Osteoblast (primary cell): Measurements from ENCODE around the gene TC2N. TPM values are rescaled to one million over a fixed set of nuclear protein-coding genes. Genes with fewer than 3 reads are reported as not detected.

Source experiments
- DNase-seq: peaks from one replicate; pipeline ENCODE4 v3.0.0; 2011; ENCODE audit warnings: low spot score, mixed read lengths; ENCODE audit not compliant: insufficient read length; ENCODE audit errors: missing footprints
- H2AFZ ChIP-seq: 2 replicates; pipeline ENCODE4 v1.6.0; 2011; ENCODE audit warnings: mild to moderate bottlenecking, low read length
- H3K27ac ChIP-seq: 2 replicates; pipeline ENCODE4 v1.5.1; 2011; ENCODE audit warnings: mild to moderate bottlenecking, low read depth, low read length, moderate library complexity
- H3K27me3 ChIP-seq: 2 replicates; pipeline ENCODE4 v1.6.0; 2012; ENCODE audit warnings: mild to moderate bottlenecking, control low read depth, inconsistent platforms, low read length, moderate library complexity; ENCODE audit not compliant: insufficient read depth
- H3K36me3 ChIP-seq: 2 replicates; pipeline ENCODE4 v1.5.1; 2011; ENCODE audit warnings: mild to moderate bottlenecking, low read length, control low read depth, moderate library complexity; ENCODE audit not compliant: insufficient read depth
- H3K4me1 ChIP-seq: 2 replicates; pipeline ENCODE4 v1.5.1; 2011; ENCODE audit warnings: mild to moderate bottlenecking, low read length, control low read depth, moderate library complexity; ENCODE audit not compliant: insufficient read depth
- H3K4me2 ChIP-seq: 2 replicates; pipeline ENCODE4 v1.6.0; 2011; ENCODE audit warnings: mild to moderate bottlenecking, low read length; ENCODE audit not compliant: insufficient read depth
- H3K4me3 ChIP-seq: fragments of 200-600 bp; sonication (generic); 3 replicates; pipeline ENCODE4 v1.5.1; 2012; ENCODE audit warnings: mild to moderate bottlenecking, low read length, inconsistent platforms; ENCODE audit not compliant: insufficient read depth
- H3K79me2 ChIP-seq: 2 replicates; pipeline ENCODE4 v1.6.0; 2012; ENCODE audit warnings: mild to moderate bottlenecking, low read length, control low read depth, inconsistent platforms; ENCODE audit not compliant: insufficient read depth
- H3K9me3 ChIP-seq: 2 replicates; pipeline ENCODE4 v1.5.1; 2011; ENCODE audit warnings: low read depth, low read length, control low read depth
- H4K20me1 ChIP-seq: 2 replicates; pipeline ENCODE4 v1.6.0; 2012; ENCODE audit warnings: mild to moderate bottlenecking, low read length, control low read depth; ENCODE audit not compliant: insufficient read depth
- total RNA-seq: library from RNA; depleted of rRNA; stranded (reverse); fragments of >200 nt; gene quantifications from 2 replicates; pipeline ENCODE4 v1.2.3, GENCODE V29; 2012
- TF ChIP-seq, protein P1 (sequence below): IDR thresholded peaks from 2 replicates; pipeline ENCODE4 v1.5.1; 2011; ENCODE audit warnings: mild to moderate bottlenecking, low read depth, low read length, moderate library complexity; ENCODE audit errors: extremely low read depth

The TC2N gene
- total RNA-seq, 1 donor, result under 0.01 TPM

DNA sequence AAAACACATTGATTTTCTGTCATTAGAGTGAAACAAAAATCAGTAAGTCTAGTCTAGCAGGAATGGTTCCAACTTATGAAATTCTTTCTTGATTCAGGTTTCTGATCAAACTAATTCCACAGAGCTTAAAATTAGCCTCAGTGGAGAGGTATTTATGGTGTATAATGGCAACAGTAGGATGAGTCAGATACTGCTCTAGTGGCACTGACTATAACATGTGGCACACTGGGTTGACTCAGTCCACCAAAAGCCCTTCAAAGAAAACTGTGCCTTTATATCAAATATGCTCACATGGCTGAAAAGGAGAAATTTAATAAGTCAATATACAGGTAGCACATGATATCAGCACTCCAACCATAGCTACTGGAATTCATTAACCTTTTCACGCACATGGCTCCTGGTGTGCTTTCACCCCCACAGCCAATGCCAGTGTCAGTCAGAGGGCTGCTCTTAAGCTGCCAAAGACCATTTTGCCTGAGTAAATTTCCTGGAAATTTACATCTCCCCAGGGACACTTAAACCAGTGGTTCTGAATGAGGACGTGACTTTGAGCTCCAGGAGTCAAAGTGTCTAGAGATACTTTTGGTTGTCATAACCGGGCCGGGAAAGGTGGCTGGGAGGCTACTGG is 113.7 kb downstream of the TC2N start:
- no peak overlapping the region for H3K27ac ChIP-seq
- TF ChIP-seq, protein P1, sequence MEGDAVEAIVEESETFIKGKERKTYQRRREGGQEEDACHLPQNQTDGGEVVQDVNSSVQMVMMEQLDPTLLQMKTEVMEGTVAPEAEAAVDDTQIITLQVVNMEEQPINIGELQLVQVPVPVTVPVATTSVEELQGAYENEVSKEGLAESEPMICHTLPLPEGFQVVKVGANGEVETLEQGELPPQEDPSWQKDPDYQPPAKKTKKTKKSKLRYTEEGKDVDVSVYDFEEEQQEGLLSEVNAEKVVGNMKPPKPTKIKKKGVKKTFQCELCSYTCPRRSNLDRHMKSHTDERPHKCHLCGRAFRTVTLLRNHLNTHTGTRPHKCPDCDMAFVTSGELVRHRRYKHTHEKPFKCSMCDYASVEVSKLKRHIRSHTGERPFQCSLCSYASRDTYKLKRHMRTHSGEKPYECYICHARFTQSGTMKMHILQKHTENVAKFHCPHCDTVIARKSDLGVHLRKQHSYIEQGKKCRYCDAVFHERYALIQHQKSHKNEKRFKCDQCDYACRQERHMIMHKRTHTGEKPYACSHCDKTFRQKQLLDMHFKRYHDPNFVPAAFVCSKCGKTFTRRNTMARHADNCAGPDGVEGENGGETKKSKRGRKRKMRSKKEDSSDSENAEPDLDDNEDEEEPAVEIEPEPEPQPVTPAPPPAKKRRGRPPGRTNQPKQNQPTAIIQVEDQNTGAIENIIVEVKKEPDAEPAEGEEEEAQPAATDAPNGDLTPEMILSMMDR, result no peak
- no peaks in the 10 kb centered on the region for H3K27me3 ChIP-seq
- no peaks in the 10 kb centered on the region for H3K36me3 ChIP-seq
- no peak overlapping the region for H2AFZ ChIP-seq
- H3K4me1 ChIP-seq, result no peaks in the 10 kb centered on the region
- H3K9me3 ChIP-seq, result no peaks in the 10 kb centered on the region
- no peak for DNase-seq
- no peak overlapping the region for H3K4me2 ChIP-seq
- H3K4me3 ChIP-seq, result no peak overlapping the region
- no peaks in the 10 kb centered on the region for H3K79me2 ChIP-seq
- H4K20me1 ChIP-seq, result no peaks in the 10 kb centered on the region

DNA sequence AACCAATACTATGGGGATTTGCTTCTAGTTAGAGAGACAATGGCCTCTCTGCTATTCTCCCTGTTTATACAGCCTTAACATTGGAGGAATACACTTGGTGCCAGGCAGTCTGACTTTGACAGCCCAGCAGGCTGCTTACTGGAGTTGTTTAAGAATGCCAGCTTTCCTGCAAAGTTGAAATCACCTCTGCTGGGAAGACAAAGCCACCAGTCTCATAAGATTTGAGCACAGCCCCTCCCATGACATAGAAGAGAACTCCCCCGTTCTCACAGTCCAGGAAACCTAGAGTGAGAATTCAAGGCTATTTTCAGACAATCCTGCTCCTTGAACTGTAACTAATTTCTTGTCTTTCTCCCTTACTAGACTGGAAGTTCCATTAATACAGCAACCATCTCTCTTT is 114.4 kb downstream of the TC2N start:
- no peak overlapping the region for H3K27ac ChIP-seq
- no peaks in the 10 kb centered on the region for H3K36me3 ChIP-seq
- H3K4me1 ChIP-seq, result no peaks in the 10 kb centered on the region
- no peak overlapping the region for H3K4me2 ChIP-seq
- no peak overlapping the region for H3K4me3 ChIP-seq
- TF ChIP-seq, protein P1, result no peak
- no peak overlapping the region for H2AFZ ChIP-seq
- no peaks in the 10 kb centered on the region for H4K20me1 ChIP-seq
- H3K9me3 ChIP-seq, result no peaks in the 10 kb centered on the region
- DNase-seq, result no peak
- H3K27me3 ChIP-seq, result no peaks in the 10 kb centered on the region
- H3K79me2 ChIP-seq, result no peaks in the 10 kb centered on the region

DNA sequence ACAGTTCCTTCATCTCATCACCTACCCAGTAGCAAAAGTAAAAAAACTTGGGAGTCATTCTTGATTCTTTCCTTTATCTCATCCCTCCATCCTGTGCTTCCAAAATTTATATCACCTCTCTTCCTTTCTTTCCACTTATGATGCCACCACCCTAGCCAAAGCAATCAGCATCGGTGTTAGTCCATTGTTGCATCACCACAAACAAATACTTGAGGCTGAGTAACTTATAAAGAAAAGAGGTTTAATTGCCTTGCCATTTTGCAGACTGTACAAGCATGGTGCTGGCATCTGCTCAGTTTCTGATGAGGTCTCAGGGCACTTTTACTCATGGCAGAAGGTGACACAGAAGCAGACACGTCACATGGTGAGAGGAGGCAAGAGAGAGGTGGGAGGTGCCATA is 115.6 kb downstream of the TC2N start:
- no peak overlapping the region for H3K4me2 ChIP-seq
- no peak overlapping the region for H2AFZ ChIP-seq
- H3K4me1 ChIP-seq, result no peaks in the 10 kb centered on the region
- H3K79me2 ChIP-seq, result no peaks in the 10 kb centered on the region
- no peaks in the 10 kb centered on the region for H3K36me3 ChIP-seq
- H3K27me3 ChIP-seq, result no peaks in the 10 kb centered on the region
- TF ChIP-seq, protein P1, result no peak
- H4K20me1 ChIP-seq, result no peaks in the 10 kb centered on the region
- no peak for DNase-seq
- no peaks in the 10 kb centered on the region for H3K9me3 ChIP-seq
- no peak overlapping the region for H3K27ac ChIP-seq
- no peak overlapping the region for H3K4me3 ChIP-seq

DNA sequence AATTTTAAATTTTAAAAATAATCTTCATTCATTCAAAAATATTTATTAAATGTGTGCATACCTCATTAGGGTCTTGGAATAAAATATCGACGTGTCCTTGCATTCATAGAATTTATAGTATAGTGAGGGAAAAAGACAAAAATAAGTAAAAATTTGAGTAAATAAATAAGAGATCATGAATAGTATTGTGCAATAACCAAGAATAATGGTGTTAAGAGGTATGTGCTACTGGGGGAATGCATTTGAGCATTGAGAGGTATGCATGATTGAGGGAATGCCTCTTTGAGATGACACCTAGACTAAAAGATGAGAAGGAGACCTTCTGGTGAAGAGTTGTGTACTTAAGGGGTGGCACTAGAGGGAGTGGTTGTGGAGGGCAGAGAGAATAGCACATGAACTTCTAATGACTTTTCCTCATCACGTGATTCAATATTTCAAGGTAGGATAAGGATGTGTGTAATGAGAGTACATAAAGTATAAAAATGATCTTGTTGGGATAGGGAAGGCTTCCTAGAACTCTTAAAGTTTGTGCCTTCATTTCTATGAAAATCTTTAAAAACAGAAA is 116.6 kb downstream of the TC2N start:
- TF ChIP-seq, protein P1, result no peak
- no peaks in the 10 kb centered on the region for H3K9me3 ChIP-seq
- DNase-seq, result no peak

More for the DNA sequence above, 116.6 kb downstream of the TC2N start:
- H4K20me1 ChIP-seq, result no peaks in the 10 kb centered on the region
- no peak overlapping the region for H3K27ac ChIP-seq
- no peak overlapping the region for H3K4me2 ChIP-seq
- H3K27me3 ChIP-seq, result no peaks in the 10 kb centered on the region
- no peaks in the 10 kb centered on the region for H3K36me3 ChIP-seq
- no peak overlapping the region for H2AFZ ChIP-seq
- no peak overlapping the region for H3K4me3 ChIP-seq
- H3K79me2 ChIP-seq, result no peaks in the 10 kb centered on the region
- H3K4me1 ChIP-seq, result no peaks in the 10 kb centered on the region
